Tibial artery (tissue), 4 donors: ENCODE data around the gene AP2B1.

Experiments
- DNase-seq, 2 donors: peaks; one replicate each; pipeline ENCODE4 v3.0.0-alpha.2; 2019
- H3K27ac ChIP-seq, 2 donors: fragments of 200-600 bp; sonication (generic) in 1 of 2; 1 replicate in 1 of 2; 2 replicates in 1 of 2; pipeline ENCODE4 v1.5.1; 2018 to 2019; ENCODE audit warnings: mild to moderate bottlenecking in 1 of 2
- H3K27me3 ChIP-seq, 2 donors: fragments of 200-600 bp; sonication (generic) in 1 of 2; one replicate each; pipeline versions ENCODE4 v1.5.1 to v1.6.0; 2016 to 2019
- H3K36me3 ChIP-seq, 3 donors: fragments of 200-600 bp; sonication (generic) in 2 of 3; one replicate each; pipeline ENCODE4 v1.5.1; 2016 to 2019; ENCODE audit warnings: mild to moderate bottlenecking in 2 of 3
- H3K4me1 ChIP-seq, 4 donors: fragments of 200-600 bp; sonication (generic) in 2 of 4; 1 replicate in 3 of 4; 2 replicates in 1 of 4; pipeline ENCODE4 v1.5.1; 2016 to 2019
- H3K4me3 ChIP-seq, 2 donors: fragments of 200-600 bp; sonication (generic) in 1 of 2; 1 replicate in 1 of 2; 2 replicates in 1 of 2; pipeline ENCODE4 v1.5.1; 2018 to 2019; ENCODE audit warnings: mild to moderate bottlenecking in 2 of 2
- H3K9me3 ChIP-seq, 3 donors: fragments of 200-600 bp; sonication (generic) in 1 of 3; one replicate each; pipeline ENCODE4 v1.5.1; 2016 to 2019
- intact Hi-C: fragments of 100-400 bp; cut with DNase I; formaldehyde crosslinking; loops from one replicate; pipeline ENCODE4 v1.15.0; 2023; ENCODE audit warnings: low total_unique reads
- TF ChIP-seq, protein P1 (sequence below), 2 experiments: fragments of 200-600 bp in 1 of 2; fragments of 450-650 bp in 1 of 2; IDR thresholded peaks; one replicate each; pipeline ENCODE4 v1.5.1; 2017 to 2019; ENCODE audit warnings: antibody characterized with exemption in 2 of 2, mild to moderate bottlenecking in 1 of 2, moderate library complexity in 1 of 2

The AP2B1 gene

DNA sequence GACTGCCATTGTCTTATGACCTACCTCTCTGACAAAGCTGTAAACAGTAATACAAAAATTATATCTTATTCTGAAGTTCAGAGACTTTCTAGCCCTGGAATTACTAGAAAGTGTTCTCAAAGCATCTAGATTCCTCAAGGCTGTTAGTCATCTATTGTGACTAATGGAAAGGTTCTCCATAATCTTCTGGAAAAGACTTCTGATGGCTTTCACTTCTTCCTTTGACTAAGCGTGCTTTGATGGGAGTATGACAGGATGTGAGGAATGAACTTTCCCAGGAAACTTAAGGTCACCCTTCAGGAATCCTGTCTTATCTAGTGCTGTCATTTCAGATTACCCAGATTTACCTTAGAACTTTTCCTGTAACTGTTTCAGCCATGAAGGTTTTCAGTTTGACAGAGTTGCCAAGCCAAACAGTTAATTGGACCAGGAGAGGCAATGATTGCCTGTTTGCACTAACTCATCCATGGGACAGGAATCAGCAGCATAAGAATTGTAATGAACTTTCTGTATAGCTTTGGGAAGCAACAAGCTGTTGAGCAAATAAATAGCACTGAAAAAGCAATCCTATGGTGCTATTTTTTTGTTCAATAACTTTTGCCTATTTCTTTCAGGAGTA is 43.5 kb downstream of the AP2B1 start:
- Histone ChIP-seq H3K4me1 (no peaks in the 10 kb centered on the region), H3K36me3 (peaks cover 40 to 85% (median 61%) of the 10 kb centered on the region in 3 donors), H3K4me3 (no peak overlapping the region), H3K27ac (no peak overlapping the region), H3K9me3 (no peaks in the 10 kb centered on the region), H3K27me3 (no peaks in the 10 kb centered on the region)
- intact Hi-C loops = no loop called here
- DNase-seq = no peak
- TF ChIP-seq, protein P1, sequence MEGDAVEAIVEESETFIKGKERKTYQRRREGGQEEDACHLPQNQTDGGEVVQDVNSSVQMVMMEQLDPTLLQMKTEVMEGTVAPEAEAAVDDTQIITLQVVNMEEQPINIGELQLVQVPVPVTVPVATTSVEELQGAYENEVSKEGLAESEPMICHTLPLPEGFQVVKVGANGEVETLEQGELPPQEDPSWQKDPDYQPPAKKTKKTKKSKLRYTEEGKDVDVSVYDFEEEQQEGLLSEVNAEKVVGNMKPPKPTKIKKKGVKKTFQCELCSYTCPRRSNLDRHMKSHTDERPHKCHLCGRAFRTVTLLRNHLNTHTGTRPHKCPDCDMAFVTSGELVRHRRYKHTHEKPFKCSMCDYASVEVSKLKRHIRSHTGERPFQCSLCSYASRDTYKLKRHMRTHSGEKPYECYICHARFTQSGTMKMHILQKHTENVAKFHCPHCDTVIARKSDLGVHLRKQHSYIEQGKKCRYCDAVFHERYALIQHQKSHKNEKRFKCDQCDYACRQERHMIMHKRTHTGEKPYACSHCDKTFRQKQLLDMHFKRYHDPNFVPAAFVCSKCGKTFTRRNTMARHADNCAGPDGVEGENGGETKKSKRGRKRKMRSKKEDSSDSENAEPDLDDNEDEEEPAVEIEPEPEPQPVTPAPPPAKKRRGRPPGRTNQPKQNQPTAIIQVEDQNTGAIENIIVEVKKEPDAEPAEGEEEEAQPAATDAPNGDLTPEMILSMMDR (IDR thresholded peaks at IDR 0.05) = no peak

DNA sequence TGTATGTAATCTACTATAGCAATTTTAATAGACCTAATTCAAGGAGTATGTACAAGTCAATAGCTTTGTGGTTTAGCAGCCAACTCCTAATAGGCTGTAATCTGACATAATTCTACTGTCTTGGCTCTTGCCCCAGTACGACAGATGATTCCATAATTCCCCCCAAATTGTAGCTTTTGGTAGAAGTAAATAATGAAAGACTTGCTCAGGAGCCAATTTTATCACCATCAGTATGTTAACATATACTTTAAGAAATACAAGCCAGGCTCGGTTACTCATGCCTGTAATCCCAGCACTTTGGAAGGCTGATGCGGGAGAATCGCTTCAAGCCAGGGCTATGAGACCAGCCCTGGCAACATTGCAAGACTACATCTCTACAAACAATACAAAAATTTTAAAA is 53.9 kb downstream of the AP2B1 start:
- H3K27ac ChIP-seq = no peak overlapping the region
- no peaks in the 10 kb centered on the region for H3K9me3 ChIP-seq
- no peak for DNase-seq
- TF ChIP-seq, protein P1 (IDR thresholded peaks at IDR 0.05) = no peak
- intact Hi-C loops = no loop called here
- H3K36me3 ChIP-seq = peaks cover 67 to 89% (median 86%) of the 10 kb centered on the region in 3 donors
- no peak overlapping the region for H3K4me3 ChIP-seq
- H3K27me3 ChIP-seq = no peaks in the 10 kb centered on the region
- no peaks in the 10 kb centered on the region for H3K4me1 ChIP-seq

DNA sequence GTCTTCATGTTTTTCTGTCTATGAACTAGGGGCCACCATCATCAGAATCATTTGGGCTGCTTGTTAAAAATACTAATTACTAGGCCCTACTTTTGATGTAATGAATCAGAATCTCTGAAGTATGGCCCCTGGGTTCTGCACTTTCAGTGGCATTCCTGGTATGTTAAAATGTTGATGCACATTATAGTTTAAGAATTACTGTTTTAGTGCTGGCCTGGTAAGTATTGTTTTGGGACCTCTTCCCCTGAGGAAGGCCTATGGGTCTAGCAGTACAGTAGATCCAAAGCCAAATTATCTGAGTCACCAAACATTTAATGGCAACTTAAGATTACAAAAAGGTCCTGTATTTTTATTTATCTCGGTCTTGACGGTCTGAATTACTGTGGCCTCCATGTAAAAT is 58.8 kb downstream of the AP2B1 start:
- no peak overlapping the region for H3K27ac ChIP-seq
- TF ChIP-seq, protein P1 (IDR thresholded peaks at IDR 0.05) = no peak
- intact Hi-C loops = no loop called here
- H3K4me3 ChIP-seq = no peak overlapping the region
- no peaks in the 10 kb centered on the region for H3K9me3 ChIP-seq
- H3K4me1 ChIP-seq = no peaks in the 10 kb centered on the region
- peaks cover 29 to 71% (median 59%) of the 10 kb centered on the region in 3 donors for H3K36me3 ChIP-seq
- no peaks in the 10 kb centered on the region for H3K27me3 ChIP-seq
- DNase-seq = no peak

DNA sequence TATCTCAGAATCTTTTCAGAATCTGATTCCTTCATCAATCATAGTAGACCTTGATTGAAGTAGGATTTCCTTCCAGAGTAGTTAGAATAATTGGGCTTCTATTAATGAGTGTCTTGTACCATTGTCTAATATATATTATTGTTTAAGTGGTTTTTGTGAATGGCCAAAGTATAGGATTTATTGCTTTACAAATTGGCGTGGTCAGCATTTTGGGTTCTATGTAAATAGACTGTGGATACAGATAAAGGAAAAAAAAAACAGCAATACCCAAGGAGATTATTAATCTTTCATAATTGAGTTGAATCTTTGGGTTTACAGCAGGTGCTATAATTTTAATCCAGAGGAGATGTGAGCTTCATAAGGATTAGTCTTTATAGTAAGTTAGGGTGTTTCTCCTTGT is 64.3 kb downstream of the AP2B1 start:
- Histone ChIP-seq H3K27ac (no peak overlapping the region), H3K4me3 (no peak overlapping the region), H3K27me3 (no peaks in the 10 kb centered on the region), H3K4me1 (no peaks in the 10 kb centered on the region), H3K9me3 (no peaks in the 10 kb centered on the region), H3K36me3 (peaks cover 8 to 41% (median 27%) of the 10 kb centered on the region in 3 donors)
- DNase-seq = no peak
- TF ChIP-seq, protein P1 (IDR thresholded peaks at IDR 0.05) = no peak
- intact Hi-C loops = no loop called here

DNA sequence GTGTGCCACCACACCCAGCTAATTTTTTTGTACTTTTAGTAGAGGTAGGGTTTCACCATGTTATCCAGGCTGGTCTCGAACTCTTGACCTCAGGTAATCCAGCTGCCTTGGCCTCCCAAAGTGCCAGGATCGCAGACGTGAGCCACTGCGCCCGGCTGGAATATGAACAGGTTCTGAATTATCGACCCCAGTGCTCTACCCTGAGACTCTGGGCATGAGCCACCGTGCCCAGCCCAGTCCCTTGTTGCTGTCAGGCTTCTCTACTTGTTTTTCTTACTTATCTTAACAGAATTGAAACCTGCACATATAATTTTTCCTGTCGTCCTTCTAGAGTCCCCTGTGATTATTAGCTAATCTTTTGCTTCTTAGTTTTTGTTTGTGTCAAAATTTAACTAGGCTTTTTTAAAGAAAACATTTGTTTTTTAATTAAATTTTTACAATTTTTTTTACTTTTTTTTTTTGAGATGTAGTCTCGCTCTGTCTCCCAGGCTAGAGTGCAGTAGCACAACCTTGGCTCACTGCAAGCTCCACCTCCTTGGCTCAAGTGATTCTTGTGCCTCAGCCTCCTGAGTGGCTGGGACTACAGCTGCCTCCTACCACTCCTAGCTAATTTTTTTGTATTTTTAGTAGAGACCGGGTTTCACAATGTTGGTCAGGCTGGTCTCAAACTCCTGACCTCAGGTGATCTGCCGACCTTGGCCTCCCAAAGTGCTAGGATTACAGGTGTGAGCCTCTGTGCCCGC is 66.7 kb downstream of the AP2B1 start:
- Histone ChIP-seq H3K4me1 (no peaks in the 10 kb centered on the region), H3K36me3 (peaks cover 15 to 36% (median 35%) of the 10 kb centered on the region in 3 donors)
- TF ChIP-seq, protein P1 (IDR thresholded peaks at IDR 0.05) = no peak

More for the DNA sequence above, 66.7 kb downstream of the AP2B1 start:
- DNase-seq = no peak
- H3K4me3 ChIP-seq = no peak overlapping the region
- intact Hi-C loops = no loop called here
- no peaks in the 10 kb centered on the region for H3K27me3 ChIP-seq
- no peaks in the 10 kb centered on the region for H3K9me3 ChIP-seq
- no peak overlapping the region for H3K27ac ChIP-seq
